Pons (tissue), 1 donor: ENCODE results near the gene MS4A18.
"Not testable (repeated sequence)": the region's sequence is repeated elsewhere in the genome, so short reads cannot be mapped to it uniquely, and the experiment has no call there.

Experiments
- DNase-seq: peaks from one replicate; pipeline ENCODE4 v3.0.0-alpha.2; 2016; ENCODE audit warnings: low spot score

MS4A18 gene

GRCh38 chr11:60724420-60724819, at the start of gene MS4A18:
MS4A18 (plus strand) TSS chr11:60724720.
- no peak for DNase-seq

GRCh38 chr11:60678231-60678630, 46.3 kb upstream of the MS4A18 start:
- not testable (repeated sequence) for DNase-seq

- no peak for DNase-seq
These were observed 44.6 kb upstream of the MS4A18 start for GRCh38 chr11:60679879-60680278.

- DNase-seq = no peak
These were observed 43.9 kb upstream of the MS4A18 start for GRCh38 chr11:60680455-60681119.

GRCh38 chr11:60684541-60684848, 40.0 kb upstream of the MS4A18 start:
- DNase-seq = not testable (repeated sequence)

GRCh38 chr11:60691661-60692060, 32.9 kb upstream of the MS4A18 start:
- no peak for DNase-seq

- DNase-seq = no peak
These were observed 25.2 kb upstream of the MS4A18 start, which contains the start of gene MS4A8 for GRCh38 chr11:60699284-60699691. MS4A8 (plus strand) TSS chr11:60699612; CDS start chr11:60700861, 1,249 bp downstream.

GRCh38 chr11:60699936-60700335, 24.6 kb upstream of the MS4A18 start:
- DNase-seq = no peak

GRCh38 chr11:60700689-60701468, 23.6 kb upstream of the MS4A18 start:
- peak; percentile 4 for DNase-seq

GRCh38 chr11:60701469-60701818, 23.1 kb upstream of the MS4A18 start:
- no peak for DNase-seq

GRCh38 chr11:60703374-60703773, 21.1 kb upstream of the MS4A18 start:
- DNase-seq = no peak

GRCh38 chr11:60705895-60706294, 18.6 kb upstream of the MS4A18 start:
- no peak for DNase-seq

GRCh38 chr11:60706931-60707330, 17.6 kb upstream of the MS4A18 start:
- DNase-seq = no peak

- no peak for DNase-seq
These were observed 14.0 kb upstream of the MS4A18 start for GRCh38 chr11:60710482-60710881.

GRCh38 chr11:60711276-60711675, 13.2 kb upstream of the MS4A18 start:
- DNase-seq = no peak

- not testable (repeated sequence) for DNase-seq
These were observed 11.1 kb upstream of the MS4A18 start for GRCh38 chr11:60713423-60713822.

GRCh38 chr11:60717956-60718355, 6.6 kb upstream of the MS4A18 start:
- DNase-seq = no peak

- DNase-seq = no peak
These were observed 5.8 kb upstream of the MS4A18 start for GRCh38 chr11:60718524-60719316.

GRCh38 chr11:60719391-60719790, 5.1 kb upstream of the MS4A18 start:
- no peak for DNase-seq

GRCh38 chr11:60720460-60720859, 4.1 kb upstream of the MS4A18 start:
- DNase-seq = no peak

GRCh38 chr11:60725592-60725991, 1.1 kb downstream of the MS4A18 start:
- DNase-seq = no peak

GRCh38 chr11:60731586-60731985, 7.1 kb downstream of the MS4A18 start:
- DNase-seq = no peak

- DNase-seq = no peak
These were observed 9.8 kb downstream of the MS4A18 start for GRCh38 chr11:60734279-60734678.
